A172 (cell line): Measurements from ENCODE around the gene KMT2D. TPM values are rescaled to one million over a fixed set of nuclear protein-coding genes. Genes with fewer than 3 reads are reported as not detected.
"Not testable (repeated sequence)": the region's sequence is repeated elsewhere in the genome, so short reads cannot be mapped to it uniquely, and the experiment has no call there.

Experiments used
- DNase-seq: peaks from one replicate; pipeline ENCODE4 v3.0.0-alpha.2; 2015; ENCODE audit warnings: low spot score
- total RNA-seq: library from RNA; depleted of rRNA; stranded (reverse); fragments of >200 nt; shearing (Covaris generic); gene quantifications from 2 replicates; pipeline ENCODE4 v1.2.3, GENCODE V29; 2014

The KMT2D gene
- total RNA-seq, 1 experiment from 2014 or later: 41.4 TPM

DNA sequence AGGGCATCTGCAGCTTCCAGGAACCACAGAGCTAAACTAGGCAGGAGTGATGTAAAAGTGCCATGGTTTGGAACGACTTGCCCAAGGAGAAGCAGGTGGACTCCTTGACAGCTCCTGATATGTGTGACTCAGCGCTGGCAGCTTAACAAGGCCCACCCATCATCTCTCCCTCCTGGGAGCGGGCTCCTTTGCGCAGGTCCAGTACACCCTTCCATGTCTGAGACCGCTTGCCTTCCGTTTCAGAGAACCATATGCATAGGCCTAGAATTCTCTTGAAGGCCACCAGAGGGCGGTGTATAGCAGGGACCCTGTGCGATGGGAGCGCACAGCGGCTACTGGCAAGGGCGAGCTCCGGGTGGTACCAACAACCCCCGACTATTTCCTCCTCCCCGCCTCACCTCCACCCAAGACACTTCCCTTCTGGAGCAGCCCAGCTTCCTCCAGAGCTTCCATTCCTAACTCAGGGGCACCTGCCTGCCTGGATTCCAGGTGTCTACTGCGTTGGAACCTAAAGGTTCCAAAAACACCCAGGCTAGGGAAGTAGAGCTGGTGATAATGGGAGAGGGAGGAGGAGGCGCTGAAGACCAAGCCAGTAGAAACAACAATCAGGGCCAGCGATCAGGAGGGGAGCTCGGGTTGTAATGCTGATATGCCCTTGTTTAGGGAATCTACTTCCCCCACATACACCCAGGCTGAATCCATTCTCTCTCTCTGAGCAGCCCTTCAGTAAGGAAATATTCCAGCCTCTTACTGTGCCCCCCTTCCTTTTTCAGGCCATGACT is 27.7 kb upstream of the KMT2D start:
- peak; percentile 91 for DNase-seq

- DNase-seq: no peak
Measured at GRCh38 chr12:49086116-49086515, 25.5 kb upstream of the KMT2D start.

GRCh38 chr12:49084438-49084837 is 23.8 kb upstream of the KMT2D start:
- DNase-seq: no peak

DNA sequence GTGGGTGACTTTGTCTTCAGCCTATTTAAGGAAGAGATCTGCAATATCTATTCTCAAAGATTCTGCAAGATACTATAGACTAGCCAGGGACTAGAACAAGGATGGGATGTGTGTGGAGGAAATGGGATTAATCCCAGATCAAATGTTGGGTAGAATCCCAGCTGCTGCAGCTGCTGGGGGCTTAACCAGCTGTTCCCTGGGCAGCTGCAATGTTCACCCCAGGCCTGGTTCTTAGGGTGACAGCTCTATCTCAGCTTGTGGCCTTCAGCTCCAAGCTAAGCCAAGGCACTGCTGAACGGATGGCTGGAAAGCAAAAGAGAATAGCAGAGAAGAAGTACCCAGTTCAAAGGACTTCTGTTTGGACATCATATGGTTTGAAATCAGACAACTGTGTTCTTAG is 19.2 kb upstream of the KMT2D start:
- DNase-seq: no peak

- no peak for DNase-seq
Measured at GRCh38 chr12:49070971-49071370, 10.4 kb upstream of the KMT2D start.

GRCh38 chr12:49069507-49070346 is 9.1 kb upstream of the KMT2D start, which contains the start of gene RHEBL1:
RHEBL1 (minus strand) TSS chr12:49069979; CDS start chr12:49069785, 194 bp downstream.
- DNase-seq: peak; percentile 93

DNA sequence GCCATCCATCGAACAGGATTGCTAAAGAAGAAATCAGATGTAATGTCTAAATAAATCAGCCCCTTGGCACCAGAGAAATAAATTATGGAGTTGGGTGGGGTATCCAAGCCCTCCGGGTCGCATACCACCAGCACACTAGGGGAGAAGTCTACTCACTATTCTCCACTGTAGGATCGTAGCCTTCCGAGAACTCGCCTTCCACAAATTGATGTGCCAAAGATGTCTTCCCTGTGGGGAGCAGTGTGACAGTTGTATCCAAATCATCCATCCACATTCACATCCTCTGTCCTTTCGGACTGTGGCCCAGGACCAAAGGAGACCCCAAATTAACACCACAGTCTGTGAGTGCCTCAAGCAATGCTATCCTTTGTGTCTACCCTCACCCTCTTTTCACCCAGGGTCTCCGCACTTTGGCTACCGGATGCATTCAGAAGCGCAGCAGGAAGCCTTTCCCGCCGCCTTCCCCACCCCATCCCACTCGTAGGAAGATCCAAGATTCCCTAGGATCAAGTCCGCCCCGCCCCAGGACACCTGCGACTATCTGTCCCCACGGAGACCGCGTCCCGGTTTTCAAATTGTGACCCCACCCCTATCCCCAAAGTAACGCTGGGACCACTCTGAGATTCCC is 8.4 kb upstream of the KMT2D start:
- no peak for DNase-seq

DNA sequence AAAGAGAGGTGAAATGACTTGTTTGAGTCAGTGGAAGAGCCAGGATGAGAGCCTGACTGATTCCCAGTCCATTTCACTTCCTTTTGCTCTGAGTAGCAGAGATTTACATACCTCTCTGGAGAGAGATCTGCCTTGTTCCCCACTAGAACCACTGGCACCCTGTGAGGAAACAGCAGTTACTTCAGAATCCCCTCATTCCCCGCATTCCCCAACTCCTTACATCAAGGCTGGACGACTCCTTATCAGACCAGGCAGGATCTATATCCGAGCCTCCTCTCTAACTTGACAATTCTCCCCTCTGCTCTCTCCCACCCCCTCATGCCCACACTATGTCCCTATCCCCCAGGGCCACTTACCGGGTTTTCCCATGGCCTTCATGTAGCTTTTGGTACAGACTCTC is 5.5 kb upstream of the KMT2D start:
- no peak for DNase-seq

DNA sequence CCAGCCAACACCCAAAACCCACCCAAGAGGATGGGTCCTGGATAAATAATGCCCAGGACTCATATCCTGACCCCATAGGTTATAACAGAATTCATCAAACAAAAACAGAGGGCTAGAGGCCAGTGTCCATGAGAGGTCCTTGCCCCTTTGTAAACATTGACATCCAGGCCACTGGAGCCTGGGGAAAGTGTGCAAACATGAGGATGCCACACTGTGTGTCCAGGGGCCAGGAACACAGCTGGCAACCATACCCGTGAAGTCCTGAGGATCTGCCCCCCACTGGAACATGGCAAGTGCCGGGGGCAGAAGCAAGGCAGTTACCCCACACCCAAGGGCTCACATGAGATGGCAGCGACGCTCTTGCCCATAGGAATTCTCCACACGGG is 4.2 kb upstream of the KMT2D start:
- no peak for DNase-seq

- DNase-seq: not testable (repeated sequence)
Measured at GRCh38 chr12:49061916-49062315, 1.3 kb upstream of the KMT2D start.

DNA sequence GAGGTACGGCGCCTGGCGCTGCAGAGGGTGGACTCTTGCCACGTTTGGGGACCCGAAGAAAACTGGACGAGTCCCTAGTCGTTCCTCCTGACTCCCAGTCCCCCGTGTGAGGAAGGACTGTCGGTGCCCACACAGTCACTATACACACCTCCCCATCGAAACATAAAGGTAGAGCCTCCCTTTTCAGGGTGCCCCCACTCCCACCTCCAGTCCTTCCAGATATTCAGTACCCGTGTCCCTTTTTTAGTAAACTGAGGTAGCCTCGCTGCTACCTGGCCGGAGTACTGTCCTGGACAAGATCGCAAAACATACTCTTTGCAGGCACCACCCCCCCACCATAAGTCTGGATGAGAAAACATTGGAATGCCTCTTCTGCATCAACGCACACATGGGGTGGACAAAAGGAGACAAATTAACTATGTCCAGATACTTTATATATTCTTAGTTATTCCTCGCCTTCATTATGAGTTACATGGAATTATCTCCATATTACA is 610 bp upstream of the KMT2D start:
- DNase-seq: no peak

- no peak for DNase-seq
Measured at GRCh38 chr12:49059299-49060171, 1.1 kb downstream of the KMT2D start.

- no peak for DNase-seq
Measured at GRCh38 chr12:49059045-49059298, 1.6 kb downstream of the KMT2D start.

DNA sequence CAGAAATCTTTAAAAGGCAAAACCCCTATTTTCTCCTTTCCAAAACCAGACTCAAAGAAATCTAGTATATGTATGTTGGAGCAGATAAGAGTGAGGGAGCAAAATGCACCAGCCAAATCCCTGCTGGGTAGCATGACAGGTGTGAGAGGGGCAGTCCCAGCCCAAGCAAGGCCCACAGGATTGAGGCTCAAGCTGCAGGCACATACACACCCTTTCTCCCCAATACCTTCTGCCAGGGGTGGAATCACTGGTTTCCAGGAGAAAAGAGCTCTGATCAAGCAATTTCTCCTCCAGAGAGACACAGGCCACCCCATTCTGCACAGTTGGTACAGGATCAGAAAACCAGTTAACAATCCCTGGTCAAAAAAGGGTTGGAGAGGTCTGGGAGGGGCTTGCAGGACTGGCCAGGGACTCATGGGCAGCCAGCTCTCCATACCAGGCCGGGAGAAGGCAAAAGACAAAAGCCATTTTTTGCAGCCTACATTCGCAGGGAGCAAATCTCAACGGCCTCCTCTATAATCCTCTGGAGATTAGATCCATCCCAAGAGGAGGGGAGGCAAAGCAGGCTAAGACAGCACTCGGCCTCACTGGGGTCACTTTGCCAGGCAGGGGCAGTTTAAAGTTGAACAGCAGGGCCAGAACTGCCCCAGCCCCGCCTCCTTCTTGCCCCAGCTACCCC is 2.1 kb downstream of the KMT2D start:
- no peak for DNase-seq

- no peak for DNase-seq
Measured at GRCh38 chr12:49057888-49058287, 2.7 kb downstream of the KMT2D start.

- peak; percentile 37 for DNase-seq
Measured at GRCh38 chr12:49055978-49056754, 4.4 kb downstream of the KMT2D start.

DNA sequence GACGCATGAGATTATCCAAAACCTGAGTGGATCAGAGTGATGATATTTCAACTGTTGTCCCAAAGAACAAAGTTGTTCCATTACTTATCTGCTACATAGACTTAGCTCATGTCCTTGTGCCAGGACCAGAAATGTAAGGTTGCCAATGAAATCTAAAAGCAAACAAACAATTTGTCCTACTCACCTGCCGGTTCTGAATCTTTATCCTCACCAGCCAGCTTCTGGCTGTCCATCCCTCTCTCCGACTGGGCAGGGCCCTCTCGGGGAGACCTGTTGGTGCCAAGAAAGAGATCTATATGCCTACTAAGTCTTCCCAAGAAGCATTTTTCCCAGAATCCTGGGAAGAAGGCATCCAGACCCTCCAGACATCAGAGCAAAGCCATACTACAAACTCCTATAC is 5.5 kb downstream of the KMT2D start:
- no peak for DNase-seq

DNA sequence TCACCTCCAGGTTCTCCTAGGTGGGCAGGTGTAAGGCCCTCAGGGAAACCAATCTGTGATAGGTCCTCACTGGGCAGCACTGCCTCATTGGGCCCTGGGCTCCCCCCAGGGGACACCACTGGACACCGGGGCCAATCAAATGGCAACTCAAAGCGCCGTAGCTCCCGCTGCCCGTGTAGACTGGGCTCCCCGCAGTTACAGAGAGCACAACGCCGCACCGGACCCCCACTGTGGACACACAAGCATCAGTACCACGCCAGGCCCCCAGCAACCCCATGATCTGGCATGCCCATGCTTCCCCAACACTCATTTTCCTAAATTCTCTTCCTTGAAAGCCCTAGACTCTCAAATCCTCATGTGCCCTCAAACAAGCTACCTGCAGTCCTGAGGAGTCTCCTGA is 6.1 kb downstream of the KMT2D start:
- DNase-seq: no peak

DNA sequence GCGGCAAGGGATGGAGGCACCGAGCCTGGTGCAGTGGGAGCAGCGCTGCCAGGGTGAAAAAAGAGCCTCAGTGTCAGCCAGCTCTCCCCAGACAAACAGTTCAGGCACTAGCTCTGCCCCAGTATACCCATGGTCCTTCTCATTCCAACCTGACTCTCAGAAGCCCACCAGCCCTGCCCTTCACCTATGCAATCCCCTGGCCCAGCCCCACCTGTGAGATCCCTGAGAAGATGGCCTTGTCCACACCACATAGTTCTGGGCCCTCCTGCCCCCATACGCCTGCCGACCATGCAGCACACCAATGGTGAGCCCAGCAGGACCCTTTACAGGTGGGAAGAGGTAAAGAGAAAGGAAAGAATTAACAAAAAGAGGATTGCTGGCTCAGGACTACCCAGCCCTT is 6.5 kb downstream of the KMT2D start:
- no peak for DNase-seq
